ENCODE results near the gene PTPN22.

The PTPN22 gene

GRCh38 chr1:113871597-113872113 is at the start of gene PTPN22:
Gene PTPN22, minus strand, starts transcription at chr1:113871712.
- DNase-seq, result peak; percentile 71

- DNase-seq, result no peak
These were observed 46.7 kb upstream of the PTPN22 start for GRCh38 chr1:113918243-113918642.

- no peak for DNase-seq
These were observed 46.0 kb upstream of the PTPN22 start for GRCh38 chr1:113917400-113918082.

GRCh38 chr1:113916974-113917373 is 45.5 kb upstream of the PTPN22 start:
- no peak for DNase-seq

- no peak for DNase-seq
These were observed 42.6 kb upstream of the PTPN22 start for GRCh38 chr1:113913887-113914664.

GRCh38 chr1:113913312-113913668 is 41.8 kb upstream of the PTPN22 start:
- DNase-seq, result no peak

- no peak for DNase-seq
These were observed 41.2 kb upstream of the PTPN22 start for GRCh38 chr1:113912594-113913311.

GRCh38 chr1:113905435-113905861 is 33.9 kb upstream of the PTPN22 start:
- DNase-seq, result no peak

GRCh38 chr1:113904674-113905434 is 33.3 kb upstream of the PTPN22 start, which contains the start of the genes AP4B1 and DCLRE1B:
Gene AP4B1, minus strand, starts transcription at chr1:113904799. Its CDS starts 82 bp downstream, at chr1:113904717.
Gene DCLRE1B, plus strand, starts transcription at chr1:113905326. Its CDS starts 261 bp downstream, at chr1:113905587.
- DNase-seq, result peak; percentile 95

GRCh38 chr1:113904293-113904673 is 32.8 kb upstream of the PTPN22 start:
- DNase-seq, result no peak

- no peak for DNase-seq
These were observed 32.2 kb upstream of the PTPN22 start for GRCh38 chr1:113903501-113904292.

GRCh38 chr1:113901191-113901590 is 29.7 kb upstream of the PTPN22 start:
- DNase-seq, result no peak

- no peak for DNase-seq
These were observed 27.6 kb upstream of the PTPN22 start for GRCh38 chr1:113899111-113899510.

GRCh38 chr1:113898241-113898814 is 26.8 kb upstream of the PTPN22 start:
- DNase-seq, result no peak

- no peak for DNase-seq
These were observed 24.4 kb upstream of the PTPN22 start for GRCh38 chr1:113895961-113896360.

GRCh38 chr1:113895098-113895497 is 23.6 kb upstream of the PTPN22 start:
- DNase-seq, result no peak

GRCh38 chr1:113893267-113893666 is 21.8 kb upstream of the PTPN22 start:
- no peak for DNase-seq

- no peak for DNase-seq
These were observed 20.2 kb upstream of the PTPN22 start for GRCh38 chr1:113891631-113892220.

GRCh38 chr1:113890816-113891215 is 19.3 kb upstream of the PTPN22 start:
- DNase-seq, result no peak

GRCh38 chr1:113887402-113888175 is 16.1 kb upstream of the PTPN22 start, which contains the start of gene BCL2L15:
Gene BCL2L15, minus strand, starts transcription at chr1:113887581. Its CDS starts 206 bp downstream, at chr1:113887375.
- DNase-seq, result no peak

Measured in activated effector memory CD4-positive, alpha-beta T cell treated with Interleukin-2 at 50 U/mL for 16 hours (primary cell).